HepG2 (cell line): Measurements from ENCODE around the gene NOL8. TPM values are rescaled to one million over a fixed set of nuclear protein-coding genes. Genes with fewer than 3 reads are reported as not detected.
A peak's percentile ranks its signal among the peaks of the same experiment; 100 is the strongest.

ENCODE experiments used
- ATAD3A ChIP-seq: sonication (generic); formaldehyde crosslinking; IDR thresholded peaks from 2 replicates; pipeline ENCODE4 v1.4.0; 2020; ENCODE audit warnings: missing genetic modification reagents
- ATF4 ChIP-seq, 2 experiments: fragments of 450-650 bp in 1 of 2; sonication (generic) in 1 of 2; formaldehyde crosslinking; IDR thresholded peaks; 2 replicates each; pipeline versions ENCODE4 v1.5.0 to v1.8.0; 2020 to 2022; ENCODE audit warnings: mild to moderate bottlenecking in 1 of 2, missing genetic modification reagents in 1 of 2
- LBX2 ChIP-seq: sonication (generic); formaldehyde crosslinking; IDR thresholded peaks from 2 replicates; pipeline ENCODE4 v1.5.0; 2020; ENCODE audit warnings: missing genetic modification reagents, mild to moderate bottlenecking, borderline replicate concordance
- MEIS1 ChIP-seq: sonication (generic); formaldehyde crosslinking; IDR thresholded peaks from 2 replicates; pipeline ENCODE4 v1.9.0; 2021; ENCODE audit warnings: mild to moderate bottlenecking, missing genetic modification reagents, moderate library complexity, borderline replicate concordance
- MYNN ChIP-seq: sonication (generic); formaldehyde crosslinking; IDR thresholded peaks from 2 replicates; pipeline ENCODE4 v1.4.0; 2020; ENCODE audit warnings: mild to moderate bottlenecking, low read depth, missing genetic modification reagents
- RFXANK ChIP-seq: IDR thresholded peaks from 2 replicates; pipeline ENCODE4 v1.6.1; 2016
- STAT6 ChIP-seq: sonication (generic); formaldehyde crosslinking; IDR thresholded peaks from 2 replicates; pipeline ENCODE4 v1.4.0; 2020; ENCODE audit warnings: missing genetic modification reagents, mild to moderate bottlenecking, borderline replicate concordance
- ZBTB10 ChIP-seq: sonication (generic); formaldehyde crosslinking; IDR thresholded peaks from 2 replicates; pipeline ENCODE4 v1.4.0; 2020; ENCODE audit warnings: missing genetic modification reagents, borderline replicate concordance
- ZBTB2 ChIP-seq: sonication (generic); formaldehyde crosslinking; IDR thresholded peaks from 2 replicates; pipeline ENCODE4 v1.8.0; 2022; ENCODE audit warnings: low read depth, missing genetic modification reagents
- ZNF256 ChIP-seq: sonication (generic); formaldehyde crosslinking; conservative IDR thresholded peaks from 2 replicates; pipeline ENCODE4 v1.4.0; 2020; ENCODE audit warnings: missing genetic modification reagents
- ZNF446 ChIP-seq: sonication (generic); formaldehyde crosslinking; IDR thresholded peaks from 2 replicates; pipeline ENCODE4 v1.5.0; 2020; ENCODE audit warnings: mild to moderate bottlenecking, missing genetic modification reagents
- ZNF780A ChIP-seq: sonication (generic); formaldehyde crosslinking; IDR thresholded peaks from 2 replicates; pipeline ENCODE4 v1.8.0; 2022; ENCODE audit warnings: mild to moderate bottlenecking, missing genetic modification reagents, moderate library complexity
- polyA plus RNA-seq, 8 experiments: library from polyadenylated mRNA; depleted of rRNA in 3 of 8; stranded (reverse) in 7 of 8; unstranded in 1 of 8; fragments of >200 nt; fragmentation: Illumina TruSeq in 4 of 8; extraction: Trizol in 4 of 8; gene quantifications; 2 replicates each; pipeline versions ENCODE4 v1.2.1 to v1.2.3, GENCODE V29; 2011 to 2016; ENCODE audit warnings: low read depth in 4 of 8, missing spikeins in 1 of 8, mixed read lengths in 1 of 8; ENCODE audit not compliant: insufficient read depth in 1 of 8
- total RNA-seq, 5 experiments: library from RNA; depleted of rRNA; stranded (reverse); fragments of >200 nt; fragmentation: Illumina TruSeq; extraction: Trizol; gene quantifications; 2 replicates each; pipeline ENCODE4 v1.2.3, GENCODE V29; 2016; ENCODE audit warnings: low read depth in 1 of 5
- TF ChIP-seq, protein P1 (sequence below): sonication (generic); formaldehyde crosslinking; IDR thresholded peaks from 2 replicates; pipeline ENCODE4 v1.4.0; 2020; ENCODE audit warnings: mild to moderate bottlenecking, missing genetic modification reagents
- TF ChIP-seq, protein P2 (sequence below): sonication (generic); formaldehyde crosslinking; IDR thresholded peaks from 2 replicates; pipeline ENCODE4 v1.4.0; 2020; ENCODE audit warnings: missing genetic modification reagents

The NOL8 gene
- total and polyA plus RNA-seq, 2 of the 13 experiments (the other 11 are each of a cell fraction or from before 2014, with no cell fraction given), result 12.8 to 36.3 TPM

DNA sequence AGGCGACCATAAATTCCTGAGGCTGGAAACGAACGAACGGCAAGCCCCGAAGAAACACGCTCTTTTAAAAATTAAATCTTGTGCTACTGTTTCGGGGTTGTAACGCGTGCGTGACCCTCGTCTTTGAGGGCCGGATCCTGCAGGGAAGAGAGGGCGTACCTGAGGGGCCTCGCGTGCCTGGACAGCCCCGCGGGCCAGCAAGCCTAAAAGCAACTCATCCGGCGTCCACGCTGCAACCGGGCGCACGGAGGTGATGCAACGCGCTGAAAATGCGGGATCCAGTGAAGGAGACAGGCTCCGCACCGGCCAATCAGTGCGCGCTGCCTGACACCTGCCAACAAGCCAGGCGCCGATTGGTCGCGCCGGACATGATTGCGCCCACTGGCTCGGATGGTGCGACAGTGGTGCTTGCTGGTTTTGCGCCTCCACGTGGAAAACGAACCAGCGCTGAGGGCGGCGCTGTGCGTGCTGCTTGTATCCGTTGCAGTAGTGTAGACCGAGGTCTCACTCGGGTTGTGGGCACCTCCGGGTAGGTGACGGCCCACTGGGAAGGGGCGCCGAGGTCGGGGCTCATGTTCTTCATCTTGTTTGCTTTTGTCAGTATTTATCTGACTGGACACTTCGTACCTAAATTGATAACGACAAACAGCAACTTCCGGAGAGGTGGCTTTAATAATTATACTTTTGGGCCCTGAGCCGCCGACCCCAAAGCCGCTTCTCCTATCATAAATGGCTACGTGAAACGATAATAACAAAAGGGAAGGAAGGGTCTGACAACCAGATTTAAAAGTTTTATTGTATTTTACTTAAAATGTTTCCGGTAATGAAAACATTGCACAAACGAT, 31.5 kb downstream of the NOL8 start, which contains the start of gene IARS1 (continued):
- TF ChIP-seq ZNF446, result peak; percentile 82; the same call in 1 of the 2 replicates
- peak; percentile 42 to 100; a peak in 2 of 4 replicates for TF ChIP-seq ATF4 (CRISPR knock-in tag; IDR thresholded peaks at IDR 0.05)
- TF ChIP-seq, protein P1, sequence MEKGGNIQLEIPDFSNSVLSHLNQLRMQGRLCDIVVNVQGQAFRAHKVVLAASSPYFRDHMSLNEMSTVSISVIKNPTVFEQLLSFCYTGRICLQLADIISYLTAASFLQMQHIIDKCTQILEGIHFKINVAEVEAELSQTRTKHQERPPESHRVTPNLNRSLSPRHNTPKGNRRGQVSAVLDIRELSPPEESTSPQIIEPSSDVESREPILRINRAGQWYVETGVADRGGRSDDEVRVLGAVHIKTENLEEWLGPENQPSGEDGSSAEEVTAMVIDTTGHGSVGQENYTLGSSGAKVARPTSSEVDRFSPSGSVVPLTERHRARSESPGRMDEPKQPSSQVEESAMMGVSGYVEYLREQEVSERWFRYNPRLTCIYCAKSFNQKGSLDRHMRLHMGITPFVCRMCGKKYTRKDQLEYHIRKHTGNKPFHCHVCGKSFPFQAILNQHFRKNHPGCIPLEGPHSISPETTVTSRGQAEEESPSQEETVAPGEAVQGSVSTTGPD (CRISPR knock-in tag), result no peak
- peak; percentile 70; the same call in 1 of the 2 replicates for TF ChIP-seq LBX2 (CRISPR knock-in tag)
- TF ChIP-seq RFXANK, result no peak
- peak; percentile 71 for TF ChIP-seq ZBTB2 (CRISPR knock-in tag)
- no peak for TF ChIP-seq ATAD3A (CRISPR knock-in tag)
- no peak for TF ChIP-seq MYNN (CRISPR knock-in tag)
- peak; percentile 93; the same call in 1 of the 2 replicates for TF ChIP-seq ZNF256 (CRISPR knock-in tag)
- TF ChIP-seq, protein P2, sequence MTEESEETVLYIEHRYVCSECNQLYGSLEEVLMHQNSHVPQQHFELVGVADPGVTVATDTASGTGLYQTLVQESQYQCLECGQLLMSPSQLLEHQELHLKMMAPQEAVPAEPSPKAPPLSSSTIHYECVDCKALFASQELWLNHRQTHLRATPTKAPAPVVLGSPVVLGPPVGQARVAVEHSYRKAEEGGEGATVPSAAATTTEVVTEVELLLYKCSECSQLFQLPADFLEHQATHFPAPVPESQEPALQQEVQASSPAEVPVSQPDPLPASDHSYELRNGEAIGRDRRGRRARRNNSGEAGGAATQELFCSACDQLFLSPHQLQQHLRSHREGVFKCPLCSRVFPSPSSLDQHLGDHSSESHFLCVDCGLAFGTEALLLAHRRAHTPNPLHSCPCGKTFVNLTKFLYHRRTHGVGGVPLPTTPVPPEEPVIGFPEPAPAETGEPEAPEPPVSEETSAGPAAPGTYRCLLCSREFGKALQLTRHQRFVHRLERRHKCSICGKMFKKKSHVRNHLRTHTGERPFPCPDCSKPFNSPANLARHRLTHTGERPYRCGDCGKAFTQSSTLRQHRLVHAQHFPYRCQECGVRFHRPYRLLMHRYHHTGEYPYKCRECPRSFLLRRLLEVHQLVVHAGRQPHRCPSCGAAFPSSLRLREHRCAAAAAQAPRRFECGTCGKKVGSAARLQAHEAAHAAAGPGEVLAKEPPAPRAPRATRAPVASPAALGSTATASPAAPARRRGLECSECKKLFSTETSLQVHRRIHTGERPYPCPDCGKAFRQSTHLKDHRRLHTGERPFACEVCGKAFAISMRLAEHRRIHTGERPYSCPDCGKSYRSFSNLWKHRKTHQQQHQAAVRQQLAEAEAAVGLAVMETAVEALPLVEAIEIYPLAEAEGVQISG (CRISPR knock-in tag), result peak; percentile 88
- TF ChIP-seq MEIS1 (CRISPR knock-in tag), result 0 out of 2 replicates have a peak, but pooled peaks have one; percentile 26
- TF ChIP-seq ZNF780A (CRISPR knock-in tag), result peak; percentile 85; the same call in 1 of the 2 replicates
- TF ChIP-seq ZBTB10 (CRISPR knock-in tag), result peak; percentile 84
- peak; percentile 72 for TF ChIP-seq STAT6 (CRISPR knock-in tag)
